ENCODE results near the gene APOBEC3H.
A peak's percentile ranks its signal among the peaks of the same experiment; 100 is the strongest.

APOBEC3H gene

GRCh38 chr22:39138357-39138997 is 41.4 kb downstream of the APOBEC3H start:
- DNase-seq, result no peak

GRCh38 chr22:39139933-39140332 is 42.9 kb downstream of the APOBEC3H start:
- DNase-seq, result no peak

GRCh38 chr22:39142088-39142680 is 45.1 kb downstream of the APOBEC3H start:
- DNase-seq, result no peak

GRCh38 chr22:39144101-39144767 is 47.2 kb downstream of the APOBEC3H start:
- DNase-seq, result peak; percentile 60

- DNase-seq, result no peak
These were observed 49.4 kb downstream of the APOBEC3H start for GRCh38 chr22:39146256-39147101.

GRCh38 chr22:39147335-39148025 is 50.4 kb downstream of the APOBEC3H start:
- no peak for DNase-seq

- no peak for DNase-seq
These were observed 51.1 kb downstream of the APOBEC3H start for GRCh38 chr22:39148026-39148726.

GRCh38 chr22:39148727-39149535 is 51.9 kb downstream of the APOBEC3H start:
- DNase-seq, result peak; percentile 79

GRCh38 chr22:39149915-39150847 is 53.1 kb downstream of the APOBEC3H start:
- no peak for DNase-seq

GRCh38 chr22:39150848-39151215 is 53.8 kb downstream of the APOBEC3H start:
- no peak for DNase-seq

- DNase-seq, result no peak
These were observed 54.4 kb downstream of the APOBEC3H start for GRCh38 chr22:39151329-39151975.

- no peak for DNase-seq
These were observed 55.0 kb downstream of the APOBEC3H start for GRCh38 chr22:39152024-39152510.

GRCh38 chr22:39152511-39153219 is 55.6 kb downstream of the APOBEC3H start, which contains the start of gene CBX7:
Gene CBX7, minus strand, starts transcription at chr22:39152680. Its CDS starts 236 bp downstream, at chr22:39152444.
- peak; percentile 89 for DNase-seq

GRCh38 chr22:39153220-39153717 is 56.2 kb downstream of the APOBEC3H start:
- DNase-seq, result no peak

Measured in stimulated activated CD8-positive, alpha-beta memory T cell treated with anti-CD3 and anti-CD28 coated beads, Interleukin-4, amount 100 ng/mL, for 48 hours (primary cell).